GM13977 (cell line): ENCODE results near the gene DCC.
A peak's percentile ranks its signal among the peaks of the same experiment; 100 is the strongest.

Source experiments
- DNase-seq: peaks from one replicate; pipeline ENCODE4 v3.0.0; 2012; ENCODE audit warnings: low spot score
- in situ Hi-C: fragments of 300-500 bp; cut with MboI; formaldehyde crosslinking; loops from one replicate; pipeline ENCODE4 v1.12.0; 2022; ENCODE audit warnings: low sequenced_read_pairs, low pct_unique_long_range_greater_than_20kb, mixed read lengths, inconsistent platforms; ENCODE audit not compliant: unreplicated experiment
- TF ChIP-seq, protein P1 (sequence below): IDR thresholded peaks from 2 replicates; pipeline ENCODE4 v1.5.1; 2012; ENCODE audit warnings: mild to moderate bottlenecking, control low read depth; ENCODE audit not compliant: insufficient read depth; ENCODE audit errors: extremely low read depth, missing control alignments

The DCC gene

DNA sequence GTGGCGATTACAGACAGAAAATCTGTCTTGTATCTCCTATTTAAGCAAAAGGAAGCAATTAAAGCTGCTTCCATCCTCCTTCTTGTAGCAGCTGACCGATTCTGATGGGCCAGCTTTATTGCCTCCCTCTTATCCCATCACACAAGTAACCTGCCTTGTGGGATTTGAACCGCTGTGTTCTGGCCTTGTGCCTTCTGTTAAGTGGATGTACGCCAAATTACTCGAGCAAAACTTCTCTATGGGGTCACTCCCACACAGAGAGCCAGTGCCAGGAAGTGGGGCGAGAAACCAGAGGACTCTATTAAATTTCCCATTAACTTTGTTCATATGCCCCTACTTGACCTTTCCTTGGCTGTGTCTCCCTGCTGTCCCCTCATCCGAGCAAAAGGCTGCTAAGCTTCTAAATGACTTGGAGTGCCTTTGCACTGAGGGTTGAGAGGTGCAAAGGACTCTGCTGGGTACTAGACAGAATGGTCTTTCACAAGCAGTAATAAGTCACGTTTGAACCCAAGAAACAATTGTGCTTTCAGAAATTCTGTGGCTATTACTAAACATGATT is 1212.0 kb downstream of the DCC start:
- no peak for DNase-seq
- TF ChIP-seq, protein P1, sequence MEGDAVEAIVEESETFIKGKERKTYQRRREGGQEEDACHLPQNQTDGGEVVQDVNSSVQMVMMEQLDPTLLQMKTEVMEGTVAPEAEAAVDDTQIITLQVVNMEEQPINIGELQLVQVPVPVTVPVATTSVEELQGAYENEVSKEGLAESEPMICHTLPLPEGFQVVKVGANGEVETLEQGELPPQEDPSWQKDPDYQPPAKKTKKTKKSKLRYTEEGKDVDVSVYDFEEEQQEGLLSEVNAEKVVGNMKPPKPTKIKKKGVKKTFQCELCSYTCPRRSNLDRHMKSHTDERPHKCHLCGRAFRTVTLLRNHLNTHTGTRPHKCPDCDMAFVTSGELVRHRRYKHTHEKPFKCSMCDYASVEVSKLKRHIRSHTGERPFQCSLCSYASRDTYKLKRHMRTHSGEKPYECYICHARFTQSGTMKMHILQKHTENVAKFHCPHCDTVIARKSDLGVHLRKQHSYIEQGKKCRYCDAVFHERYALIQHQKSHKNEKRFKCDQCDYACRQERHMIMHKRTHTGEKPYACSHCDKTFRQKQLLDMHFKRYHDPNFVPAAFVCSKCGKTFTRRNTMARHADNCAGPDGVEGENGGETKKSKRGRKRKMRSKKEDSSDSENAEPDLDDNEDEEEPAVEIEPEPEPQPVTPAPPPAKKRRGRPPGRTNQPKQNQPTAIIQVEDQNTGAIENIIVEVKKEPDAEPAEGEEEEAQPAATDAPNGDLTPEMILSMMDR = no peak
- in situ Hi-C loops = loop anchor here (25.0 kb wide), 1 partner anchor 560 kb away; no protein-coding TSS in a partner anchor

DNA sequence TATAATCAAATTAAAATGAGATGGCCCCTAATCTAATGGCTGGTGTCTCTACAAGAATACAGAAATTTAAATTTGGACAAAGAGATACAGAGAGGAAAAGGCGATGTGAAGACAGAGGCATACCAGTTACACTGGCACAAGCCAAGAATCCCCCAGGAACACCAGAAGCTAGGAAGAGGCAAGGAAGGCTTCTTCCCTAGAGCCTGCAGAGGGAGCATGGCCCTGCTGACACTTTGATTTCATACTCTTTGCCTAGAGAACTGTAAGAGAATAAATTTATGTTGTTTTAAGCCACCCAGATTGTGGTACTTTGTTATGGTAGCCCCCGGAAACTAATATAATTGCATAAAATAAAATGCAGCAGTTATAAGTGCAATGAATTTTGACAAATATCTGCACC is 1213.0 kb downstream of the DCC start:
- in situ Hi-C loops = loop anchor here (25.0 kb wide), 1 partner anchor 559 kb away; no protein-coding TSS in a partner anchor
- DNase-seq = no peak
- TF ChIP-seq, protein P1 = no peak

DNA sequence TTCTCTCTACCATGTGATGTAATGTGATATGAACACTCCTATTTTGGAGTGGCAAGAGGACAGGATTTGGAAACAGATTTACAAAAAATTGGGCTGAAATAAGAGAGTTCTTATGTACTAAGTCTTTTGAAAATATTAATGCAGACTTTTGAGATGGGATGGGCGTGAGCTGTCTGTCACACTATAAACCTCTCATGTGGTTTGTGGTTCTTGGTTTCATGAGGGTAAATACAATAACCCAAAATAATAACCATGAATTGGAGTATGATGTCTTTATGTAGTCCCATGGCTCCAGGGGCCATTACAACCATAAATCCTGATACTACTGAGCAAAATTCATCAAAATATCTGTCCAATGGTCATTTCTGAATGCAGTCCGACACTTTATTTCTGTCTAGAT is 1216.5 kb downstream of the DCC start:
- no peak for DNase-seq
- in situ Hi-C loops = loop anchor here (25.0 kb wide), 1 partner anchor 556 kb away; no protein-coding TSS in a partner anchor
- TF ChIP-seq, protein P1 = no peak

DNA sequence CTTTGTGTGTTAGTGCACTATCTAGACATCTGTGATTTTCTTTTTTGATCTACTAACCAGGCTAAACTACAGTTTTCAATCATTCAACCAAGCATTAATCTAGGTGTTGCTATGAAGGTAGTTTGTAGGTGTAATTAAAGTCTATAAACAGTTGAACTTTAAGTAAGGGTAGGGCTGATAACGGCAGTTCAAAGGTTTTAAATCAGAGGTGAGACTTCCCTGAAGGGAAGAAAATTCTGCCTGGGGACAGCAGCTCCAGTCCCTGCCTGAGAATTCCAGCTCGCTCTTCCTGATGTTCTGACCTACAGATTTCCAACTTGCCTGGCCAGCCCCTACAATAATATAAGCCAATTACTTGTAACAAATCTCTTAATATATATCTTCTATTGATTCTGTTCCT is 1220.5 kb downstream of the DCC start:
- DNase-seq = no peak
- TF ChIP-seq, protein P1 = no peak
- in situ Hi-C loops = loop anchor here (25.0 kb wide), 1 partner anchor 552 kb away; no protein-coding TSS in a partner anchor

DNA sequence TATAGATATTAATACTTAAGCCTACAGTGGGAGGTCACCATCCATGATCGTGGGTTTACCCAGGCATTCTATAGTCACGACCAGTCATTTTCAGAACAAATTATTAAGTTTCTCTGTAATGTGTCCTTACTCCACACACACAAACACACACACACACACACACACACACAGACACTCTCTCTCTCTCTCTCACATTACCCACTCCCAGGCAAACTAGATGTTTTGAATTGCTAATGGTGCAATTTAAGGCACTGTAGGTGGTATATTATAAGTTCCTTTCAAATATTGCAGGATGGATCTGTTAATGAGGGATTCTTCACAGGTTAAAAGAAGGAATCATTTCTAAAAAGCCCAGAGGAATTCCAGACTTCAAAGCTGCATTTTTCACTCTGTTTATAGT is 1226.6 kb downstream of the DCC start:
- DNase-seq = no peak
- TF ChIP-seq, protein P1 = no peak
- in situ Hi-C loops = loop anchor here (25.0 kb wide), 1 partner anchor 546 kb away; no protein-coding TSS in a partner anchor

DNA sequence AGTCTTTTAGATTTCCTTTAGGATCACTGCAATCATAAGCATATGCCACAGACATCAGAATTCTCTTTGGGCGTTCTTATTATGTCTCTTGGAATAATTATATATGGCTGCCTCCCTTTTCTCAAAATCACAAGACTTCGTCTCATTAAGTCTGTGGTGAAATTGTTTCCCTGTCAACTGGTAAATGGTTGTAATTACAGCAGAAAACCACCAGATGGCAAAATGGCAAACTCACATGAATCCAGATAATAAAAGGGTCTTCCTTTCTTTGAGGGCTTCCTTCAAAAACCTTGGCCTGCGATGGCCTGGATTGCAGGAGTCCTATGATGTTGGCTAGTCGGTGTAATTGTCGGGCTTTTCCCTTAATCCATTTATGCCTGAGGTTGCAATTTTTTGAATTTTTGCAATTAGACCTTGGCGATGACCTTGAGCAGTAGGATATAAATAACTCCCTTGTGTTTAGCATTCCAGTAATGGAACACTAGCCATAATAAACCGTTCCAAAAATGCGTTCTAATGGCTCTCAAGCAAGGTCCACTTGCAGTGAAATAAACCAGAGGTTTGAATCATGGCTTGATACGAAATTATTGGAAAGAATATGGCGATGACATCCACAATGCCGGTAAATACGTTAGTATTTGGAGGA is 1228.1 kb downstream of the DCC start:
- in situ Hi-C loops = loop anchor here (25.0 kb wide), 1 partner anchor 544 kb away; no protein-coding TSS in a partner anchor
- TF ChIP-seq, protein P1 = peak; percentile 67
- DNase-seq = peak; percentile 45
